Stimulated activated CD4-positive, alpha-beta T cell treated with anti-CD3 and anti-CD28 coated beads, Interleukin-4, amount 100 ng/mL, for 4 hours (primary cell): ENCODE results near the gene TEX101.
"Not testable (repeated sequence)": the region's sequence is repeated elsewhere in the genome, so short reads cannot be mapped to it uniquely, and the experiment has no call there.

Experiments
- DNase-seq, 2 experiments: peaks; one replicate each; pipeline ENCODE4 v3.0.0-alpha.2; 2020

TEX101 gene

GRCh38 chr19:43414554-43414953 lies at the start of gene TEX101:
TSS of gene TEX101 (plus strand) at chr19:43414890. CDS start at chr19:43415920, 1,030 bp downstream.
- DNase-seq, result no peak

GRCh38 chr19:43365677-43366076 lies 49.0 kb upstream of the TEX101 start:
- DNase-seq, result not testable (repeated sequence)

- DNase-seq, result no peak
Observed at GRCh38 chr19:43367822-43368221, 46.9 kb upstream of the TEX101 start.

- DNase-seq, result not testable (repeated sequence)
Observed at GRCh38 chr19:43368897-43369296, 45.8 kb upstream of the TEX101 start.

GRCh38 chr19:43371909-43372308 lies 42.8 kb upstream of the TEX101 start:
- no peak for DNase-seq

GRCh38 chr19:43372462-43372861 lies 42.2 kb upstream of the TEX101 start:
- DNase-seq, result no peak

- not testable (repeated sequence) for DNase-seq
Observed at GRCh38 chr19:43377624-43378023, 37.1 kb upstream of the TEX101 start.

GRCh38 chr19:43380008-43380407 lies 34.7 kb upstream of the TEX101 start:
- DNase-seq, result no peak

- no peak for DNase-seq
Observed at GRCh38 chr19:43380771-43381386, 33.8 kb upstream of the TEX101 start.

GRCh38 chr19:43382586-43383216 lies 32.0 kb upstream of the TEX101 start:
- not testable (repeated sequence) for DNase-seq

GRCh38 chr19:43383254-43383653 lies 31.4 kb upstream of the TEX101 start:
- not testable (repeated sequence) for DNase-seq

GRCh38 chr19:43383759-43384158 lies 30.9 kb upstream of the TEX101 start:
- DNase-seq, result not testable (repeated sequence)

GRCh38 chr19:43390903-43391551 lies 23.7 kb upstream of the TEX101 start:
- not testable (repeated sequence) for DNase-seq

- DNase-seq, result not testable (repeated sequence)
Observed at GRCh38 chr19:43391552-43391935, 23.1 kb upstream of the TEX101 start.

GRCh38 chr19:43393501-43393900 lies 21.2 kb upstream of the TEX101 start:
- not testable (repeated sequence) for DNase-seq

GRCh38 chr19:43395561-43395960 lies 19.1 kb upstream of the TEX101 start:
- no peak for DNase-seq

GRCh38 chr19:43406297-43406696 lies 8.4 kb upstream of the TEX101 start:
- DNase-seq, result no peak

- DNase-seq, result no peak
Observed at GRCh38 chr19:43407416-43408005, 7.2 kb upstream of the TEX101 start.

- DNase-seq, result no peak
Observed at GRCh38 chr19:43408043-43408442, 6.6 kb upstream of the TEX101 start.

- no peak for DNase-seq
Observed at GRCh38 chr19:43409415-43409814, 5.3 kb upstream of the TEX101 start.

- no peak for DNase-seq
Observed at GRCh38 chr19:43412441-43412840, 2.2 kb upstream of the TEX101 start.

GRCh38 chr19:43416951-43417623 lies 2.4 kb downstream of the TEX101 start:
- DNase-seq, result no peak

GRCh38 chr19:43420954-43421353 lies 6.3 kb downstream of the TEX101 start:
- DNase-seq, result no peak
